GM21381 (cell line): Measurements from ENCODE around the gene UBAC1.
"Not testable (repeated sequence)": the region's sequence is repeated elsewhere in the genome, so short reads cannot be mapped to it uniquely, and the experiment has no call there.

Source experiments
- ATAC-seq: cut with Tn5 transposase; IDR thresholded peaks from one replicate; pipeline ENCODE4 v1.9.1; 2021; ENCODE audit warnings: mild to moderate bottlenecking, moderate library complexity; ENCODE audit not compliant: unreplicated experiment

Gene UBAC1

GRCh38 chr9:135979547-135980166 lies 18.5 kb upstream of the UBAC1 start:
- ATAC-seq, result no peak

- no peak for ATAC-seq
Observed at GRCh38 chr9:135978642-135979546, 17.7 kb upstream of the UBAC1 start.

GRCh38 chr9:135976944-135977343 lies 15.8 kb upstream of the UBAC1 start:
- ATAC-seq, result no peak

GRCh38 chr9:135976531-135976930 lies 15.4 kb upstream of the UBAC1 start:
- ATAC-seq, result no peak

- ATAC-seq, result no peak
Observed at GRCh38 chr9:135975834-135976233, 14.7 kb upstream of the UBAC1 start.

DNA sequence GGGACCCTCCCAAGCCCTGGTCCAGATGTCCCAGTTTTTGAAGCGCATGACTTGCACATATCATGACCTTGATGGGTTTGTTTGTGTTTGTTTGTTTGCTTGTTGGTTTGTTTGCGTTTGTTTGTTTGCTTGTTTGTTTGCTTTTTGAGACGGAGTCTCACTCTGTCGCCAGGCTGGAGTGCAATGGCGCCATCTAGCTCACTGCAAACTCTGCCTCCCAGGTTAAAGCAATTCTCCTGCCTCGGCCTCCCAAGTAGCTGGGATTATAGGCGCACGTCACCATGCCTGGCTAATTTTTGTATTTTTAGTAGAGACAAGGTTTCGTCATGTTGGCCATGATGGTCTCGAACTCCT lies 13.0 kb upstream of the UBAC1 start:
- no peak for ATAC-seq

GRCh38 chr9:135973277-135974219 lies 12.4 kb upstream of the UBAC1 start:
- ATAC-seq, result no peak

- ATAC-seq, result no peak
Observed at GRCh38 chr9:135971892-135972291, 10.7 kb upstream of the UBAC1 start.

- no peak for ATAC-seq
Observed at GRCh38 chr9:135971111-135971766, 10.1 kb upstream of the UBAC1 start.

GRCh38 chr9:135970128-135970815 lies 9.1 kb upstream of the UBAC1 start:
- ATAC-seq, result no peak

- ATAC-seq, result no peak
Observed at GRCh38 chr9:135969064-135969683, 8.0 kb upstream of the UBAC1 start.

DNA sequence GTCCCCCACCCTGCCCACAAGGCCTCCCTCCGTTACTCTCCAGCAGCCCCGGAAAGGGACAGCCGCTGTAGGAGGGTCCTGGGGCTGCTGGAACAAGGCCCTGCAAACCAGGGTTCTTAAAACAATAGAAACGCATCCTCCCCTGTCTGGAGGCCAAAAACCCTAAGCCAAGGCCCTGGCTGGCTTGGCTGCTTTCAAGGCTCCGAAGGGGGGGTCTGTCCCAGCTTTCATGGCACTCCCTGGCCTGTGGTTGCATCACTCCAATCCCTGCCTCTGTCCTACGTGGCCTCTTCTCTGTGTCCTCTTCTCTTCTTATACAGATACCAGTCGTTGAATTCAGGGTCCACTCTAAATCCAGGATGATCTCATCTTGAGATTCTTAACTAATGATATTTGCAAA lies 7.4 kb upstream of the UBAC1 start:
- ATAC-seq, result no peak

- no peak for ATAC-seq
Observed at GRCh38 chr9:135968083-135968476, 6.9 kb upstream of the UBAC1 start.

GRCh38 chr9:135966916-135967260 lies 5.7 kb upstream of the UBAC1 start:
- ATAC-seq, result not testable (repeated sequence)

- ATAC-seq, result no peak
Observed at GRCh38 chr9:135965124-135965756, 4.1 kb upstream of the UBAC1 start.

GRCh38 chr9:135963938-135964337 lies 2.8 kb upstream of the UBAC1 start:
- ATAC-seq, result no peak

- ATAC-seq, result no peak
Observed at GRCh38 chr9:135963338-135963737, 2.2 kb upstream of the UBAC1 start.

DNA sequence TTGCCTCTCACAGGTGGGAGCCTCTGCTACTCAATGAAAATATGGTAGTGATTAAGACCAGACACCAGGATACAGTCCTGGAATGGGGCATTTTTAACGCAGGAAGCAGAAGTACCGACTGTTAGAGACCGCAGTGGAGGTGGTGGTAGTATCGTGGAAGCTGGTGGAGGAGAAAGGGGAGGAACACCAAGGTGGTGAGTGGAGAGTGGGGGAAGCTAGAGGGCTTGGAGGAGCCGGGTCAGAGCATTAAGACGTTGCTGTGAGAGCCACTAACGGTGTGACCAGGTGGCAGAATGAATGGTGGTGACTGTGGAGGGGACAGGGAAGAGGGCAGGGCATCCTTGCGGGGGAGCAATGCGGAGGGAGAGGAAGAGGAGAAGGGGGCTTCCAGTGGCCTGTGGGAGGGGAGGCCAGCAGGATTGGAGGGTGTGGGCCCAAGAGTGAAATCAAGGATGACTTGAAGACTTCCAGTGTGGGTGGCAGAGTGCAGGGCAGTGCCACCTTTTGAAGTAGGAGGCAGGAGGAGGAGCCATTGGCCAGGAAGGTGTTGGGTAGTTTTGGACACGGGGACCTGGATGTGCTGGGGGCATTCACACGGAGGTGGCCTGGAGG lies 1.6 kb upstream of the UBAC1 start:
- no peak for ATAC-seq
